Gastroesophageal sphincter (tissue), 3 donors: Measurements from ENCODE around the gene NR1H2.

Experiments used
- CTCF ChIP-seq, 4 experiments: fragments of 200-600 bp in 2 of 4; fragments of 450-650 bp in 2 of 4; sonication (generic) in 1 of 4; IDR thresholded peaks; one replicate each; pipeline ENCODE4 v1.5.1; 2017 to 2019; ENCODE audit warnings: antibody characterized with exemption in 4 of 4, mild to moderate bottlenecking in 2 of 4, moderate library complexity in 2 of 4
- EP300 ChIP-seq: sonication (generic); formaldehyde crosslinking; IDR thresholded peaks from one replicate; pipeline ENCODE4 v1.6.1; 2017; ENCODE audit warnings: antibody characterized with exemption, mild to moderate bottlenecking
- POLR2A ChIP-seq, 2 donors: fragments of 450-650 bp; IDR thresholded peaks; one replicate each; pipeline ENCODE4 v1.6.1; 2017; ENCODE audit warnings: antibody characterized with exemption in 2 of 2, mild to moderate bottlenecking in 2 of 2, moderate library complexity in 1 of 2
- POLR2AphosphoS5 ChIP-seq: sonication (generic); formaldehyde crosslinking; IDR thresholded peaks from one replicate; pipeline ENCODE4 v1.6.1; 2017; ENCODE audit warnings: antibody characterized with exemption

- TF ChIP-seq EP300 (no peak), CTCF (IDR thresholded peaks at IDR 0.05) (no peak), POLR2A (IDR thresholded peaks at IDR 0.05) (no peak), POLR2AphosphoS5 (no peak)
Observed at GRCh38 chr19:50331221-50331993, 44.9 kb upstream of the NR1H2 start.
